Panc1 (cell line): Measurements from ENCODE around the gene ZNF324B.

Source experiments
- CTCF ChIP-seq: fragments of 450-650 bp; IDR thresholded peaks from 2 replicates; pipeline ENCODE4 v1.5.1; 2017; ENCODE audit warnings: mild to moderate bottlenecking
- POLR2AphosphoS5 ChIP-seq: IDR thresholded peaks from 2 replicates; pipeline ENCODE4 v1.6.1; 2012; ENCODE audit warnings: mild to moderate bottlenecking, low read depth, low read length, moderate library complexity
- SIN3A ChIP-seq: IDR thresholded peaks from 2 replicates; pipeline ENCODE4 v1.6.1; 2012; ENCODE audit warnings: low read depth, mild to moderate bottlenecking, low read length, moderate library complexity, borderline replicate concordance; ENCODE audit not compliant: insufficient read depth
- TF ChIP-seq, protein P1 (sequence below), 2 experiments: IDR thresholded peaks; 2 replicates each; pipeline ENCODE4 v1.6.1; 2011 to 2012; ENCODE audit warnings: low read depth in 2 of 2, control low read depth in 1 of 2, low read length in 1 of 2, mild to moderate bottlenecking in 1 of 2, moderate library complexity in 1 of 2; ENCODE audit not compliant: insufficient read depth in 1 of 2

- TF ChIP-seq CTCF (no peak), POLR2AphosphoS5 (peak; percentile 86), SIN3A (peak; percentile 92; the same call in 1 of the 2 replicates)
- TF ChIP-seq, protein P1, sequence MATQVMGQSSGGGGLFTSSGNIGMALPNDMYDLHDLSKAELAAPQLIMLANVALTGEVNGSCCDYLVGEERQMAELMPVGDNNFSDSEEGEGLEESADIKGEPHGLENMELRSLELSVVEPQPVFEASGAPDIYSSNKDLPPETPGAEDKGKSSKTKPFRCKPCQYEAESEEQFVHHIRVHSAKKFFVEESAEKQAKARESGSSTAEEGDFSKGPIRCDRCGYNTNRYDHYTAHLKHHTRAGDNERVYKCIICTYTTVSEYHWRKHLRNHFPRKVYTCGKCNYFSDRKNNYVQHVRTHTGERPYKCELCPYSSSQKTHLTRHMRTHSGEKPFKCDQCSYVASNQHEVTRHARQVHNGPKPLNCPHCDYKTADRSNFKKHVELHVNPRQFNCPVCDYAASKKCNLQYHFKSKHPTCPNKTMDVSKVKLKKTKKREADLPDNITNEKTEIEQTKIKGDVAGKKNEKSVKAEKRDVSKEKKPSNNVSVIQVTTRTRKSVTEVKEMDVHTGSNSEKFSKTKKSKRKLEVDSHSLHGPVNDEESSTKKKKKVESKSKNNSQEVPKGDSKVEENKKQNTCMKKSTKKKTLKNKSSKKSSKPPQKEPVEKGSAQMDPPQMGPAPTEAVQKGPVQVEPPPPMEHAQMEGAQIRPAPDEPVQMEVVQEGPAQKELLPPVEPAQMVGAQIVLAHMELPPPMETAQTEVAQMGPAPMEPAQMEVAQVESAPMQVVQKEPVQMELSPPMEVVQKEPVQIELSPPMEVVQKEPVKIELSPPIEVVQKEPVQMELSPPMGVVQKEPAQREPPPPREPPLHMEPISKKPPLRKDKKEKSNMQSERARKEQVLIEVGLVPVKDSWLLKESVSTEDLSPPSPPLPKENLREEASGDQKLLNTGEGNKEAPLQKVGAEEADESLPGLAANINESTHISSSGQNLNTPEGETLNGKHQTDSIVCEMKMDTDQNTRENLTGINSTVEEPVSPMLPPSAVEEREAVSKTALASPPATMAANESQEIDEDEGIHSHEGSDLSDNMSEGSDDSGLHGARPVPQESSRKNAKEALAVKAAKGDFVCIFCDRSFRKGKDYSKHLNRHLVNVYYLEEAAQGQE (IDR thresholded peaks at IDR 0.05; ENCODE audit: insufficient read depth in 1 of 2, low read depth in 2 of 2, low read length in 1 of 2): 0 out of 4 replicates have a peak, but pooled peaks of 1 of the 2 experiments have one; percentile 34
Measured at GRCh38 chr19:58408152-58409009, 43.0 kb upstream of the ZNF324B start, which contains the start of gene ZNF584.
